ENCODE data around the gene MRPL4. TPM values are rescaled to one million over a fixed set of nuclear protein-coding genes. Genes with fewer than 3 reads are reported as not detected.

MRPL4 gene
- total RNA-seq, 2 experiments from 2014 or later = 44.6 to 47.3 TPM

DNA sequence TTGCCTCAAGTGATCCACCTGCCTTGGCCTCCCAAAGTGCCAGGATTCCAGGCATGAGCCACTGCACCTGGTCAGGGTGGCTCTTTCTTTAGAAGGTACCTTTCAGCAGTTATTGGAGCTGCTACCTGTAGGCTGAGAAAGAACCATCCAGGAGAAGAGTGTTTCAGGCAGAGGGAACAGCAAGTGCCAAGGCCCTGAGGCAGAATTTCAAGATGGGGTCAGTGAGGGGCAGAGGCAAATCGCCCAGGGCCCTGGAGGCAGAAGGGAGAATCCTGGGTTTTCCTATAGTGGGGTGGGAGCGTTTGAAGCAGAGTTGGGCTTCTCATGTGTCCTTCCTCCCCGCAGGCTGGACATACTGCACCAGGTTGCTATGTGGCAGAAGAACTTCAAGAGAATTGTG is 2.2 kb downstream of the MRPL4 start:
- Histone ChIP-seq H3K9me3 (ENCODE audit: control insufficient read depth in 1 of 2, insufficient read depth in 1 of 2, low read length in 2 of 2) (no peaks in the 10 kb centered on the region), H3K27ac (ENCODE audit: low read depth in 1 of 2, low read length in 2 of 2) (no peak overlapping the region), H3K36me3 (ENCODE audit: insufficient read depth, low read length) (peaks cover 46% of the 10 kb centered on the region), H3K27me3 (ENCODE audit: control insufficient read depth in 1 of 2, insufficient read depth in 2 of 2, low read length in 2 of 2) (no peaks in the 10 kb centered on the region), H3K4me1 (ENCODE audit: insufficient read depth, low read length) (peaks cover 35% of the 10 kb centered on the region), H3K4me3 (ENCODE audit: low read length) (no peak overlapping the region)
- Mint-ChIP-seq H3K4me3 (peak overlapping the region; percentile 49), H3K4me1 (ENCODE audit: low read depth) (peaks cover 34% of the 10 kb centered on the region), H3K27ac (no peak overlapping the region), H3K9me3 (no peaks in the 10 kb centered on the region), H3K27me3 (no peaks in the 10 kb centered on the region), H3K36me3 (ENCODE audit: low read depth) (peaks cover 70% of the 10 kb centered on the region)
- ATAC-seq (ENCODE audit: poor library complexity) (no peak), DNase-seq (no peak)
- POLR2A ChIA-PET = interaction anchor here (0.6 to 1.0 kb wide), 2 partner anchors 148 to 174 kb away, joined by 3 read pairs; partner anchors contain the start of gene PPAN
- CTCF ChIA-PET = interaction anchor here (1.7 kb wide), 1 partner anchor 134 kb away, joined by 6 read pairs; no protein-coding TSS in a partner anchor
- TF ChIP-seq, protein P1, sequence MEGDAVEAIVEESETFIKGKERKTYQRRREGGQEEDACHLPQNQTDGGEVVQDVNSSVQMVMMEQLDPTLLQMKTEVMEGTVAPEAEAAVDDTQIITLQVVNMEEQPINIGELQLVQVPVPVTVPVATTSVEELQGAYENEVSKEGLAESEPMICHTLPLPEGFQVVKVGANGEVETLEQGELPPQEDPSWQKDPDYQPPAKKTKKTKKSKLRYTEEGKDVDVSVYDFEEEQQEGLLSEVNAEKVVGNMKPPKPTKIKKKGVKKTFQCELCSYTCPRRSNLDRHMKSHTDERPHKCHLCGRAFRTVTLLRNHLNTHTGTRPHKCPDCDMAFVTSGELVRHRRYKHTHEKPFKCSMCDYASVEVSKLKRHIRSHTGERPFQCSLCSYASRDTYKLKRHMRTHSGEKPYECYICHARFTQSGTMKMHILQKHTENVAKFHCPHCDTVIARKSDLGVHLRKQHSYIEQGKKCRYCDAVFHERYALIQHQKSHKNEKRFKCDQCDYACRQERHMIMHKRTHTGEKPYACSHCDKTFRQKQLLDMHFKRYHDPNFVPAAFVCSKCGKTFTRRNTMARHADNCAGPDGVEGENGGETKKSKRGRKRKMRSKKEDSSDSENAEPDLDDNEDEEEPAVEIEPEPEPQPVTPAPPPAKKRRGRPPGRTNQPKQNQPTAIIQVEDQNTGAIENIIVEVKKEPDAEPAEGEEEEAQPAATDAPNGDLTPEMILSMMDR (IDR thresholded peaks at IDR 0.05) = no peak
- intact Hi-C loops (cut with DNase I, micrococcal nuclease) = loop anchor here (5.0 to 10.0 kb wide), 3 partner anchors 37 to 419 kb away; partner anchors contain the start of genes PIN1 (in 1 of the 2) and PPAN (in 1 of the 2)

DNA sequence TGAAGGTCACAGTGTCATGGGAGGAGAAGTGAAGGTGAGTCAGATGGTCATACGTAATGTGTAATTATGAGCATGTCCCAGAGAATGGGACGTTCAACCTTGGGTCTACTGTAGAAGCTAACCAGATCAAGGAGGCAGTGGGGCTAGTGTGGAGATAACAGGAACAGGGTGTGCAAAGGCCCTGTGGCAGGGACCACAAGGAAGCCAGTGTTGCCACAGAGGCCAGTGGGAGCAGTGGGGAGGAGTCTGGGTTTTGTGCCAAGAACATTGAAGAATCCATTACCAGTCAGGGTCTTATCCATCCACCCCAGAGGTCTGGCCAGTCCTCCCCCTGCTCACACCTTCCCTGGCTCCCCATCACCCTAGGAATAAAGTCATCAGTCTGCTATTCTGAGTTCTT is 3.3 kb downstream of the MRPL4 start:
- Histone ChIP-seq H3K27me3 (ENCODE audit: control insufficient read depth in 1 of 2, insufficient read depth in 2 of 2, low read length in 2 of 2) (no peaks in the 10 kb centered on the region), H3K4me3 (ENCODE audit: low read length) (no peak overlapping the region), H3K4me1 (ENCODE audit: insufficient read depth, low read length) (peaks cover 39% of the 10 kb centered on the region), H3K9me3 (ENCODE audit: control insufficient read depth in 1 of 2, insufficient read depth in 1 of 2, low read length in 2 of 2) (no peaks in the 10 kb centered on the region), H3K36me3 (ENCODE audit: insufficient read depth, low read length) (peaks cover 46% of the 10 kb centered on the region), H3K27ac (ENCODE audit: low read depth in 1 of 2, low read length in 2 of 2) (no peak overlapping the region)
- TF ChIP-seq, protein P1 (IDR thresholded peaks at IDR 0.05) = no peak
- H3K27me3 Mint-ChIP-seq = no peaks in the 10 kb centered on the region
- H3K4me3 Mint-ChIP-seq = peak overlapping the region; percentile 65
- ChIA-PET CTCF (no interaction called here), POLR2A (interaction anchor here (1.0 kb wide), 1 partner anchor 149 kb away, joined by 3 read pairs; the partner anchor contains the start of gene PPAN)
- intact Hi-C loops (cut with DNase I, micrococcal nuclease) = loop anchor here in 1 of 2 experiments (10.0 kb wide), 1 partner anchor 421 kb away; the partner anchor contains the start of gene PIN1
- H3K27ac Mint-ChIP-seq = no peak overlapping the region
- no peak for DNase-seq
- peaks cover 30% of the 10 kb centered on the region for H3K4me1 Mint-ChIP-seq (ENCODE audit: low read depth)
- no peaks in the 10 kb centered on the region for H3K9me3 Mint-ChIP-seq
- H3K36me3 Mint-ChIP-seq (ENCODE audit: low read depth) = peaks cover 70% of the 10 kb centered on the region
- ATAC-seq (ENCODE audit: poor library complexity) = no peak

DNA sequence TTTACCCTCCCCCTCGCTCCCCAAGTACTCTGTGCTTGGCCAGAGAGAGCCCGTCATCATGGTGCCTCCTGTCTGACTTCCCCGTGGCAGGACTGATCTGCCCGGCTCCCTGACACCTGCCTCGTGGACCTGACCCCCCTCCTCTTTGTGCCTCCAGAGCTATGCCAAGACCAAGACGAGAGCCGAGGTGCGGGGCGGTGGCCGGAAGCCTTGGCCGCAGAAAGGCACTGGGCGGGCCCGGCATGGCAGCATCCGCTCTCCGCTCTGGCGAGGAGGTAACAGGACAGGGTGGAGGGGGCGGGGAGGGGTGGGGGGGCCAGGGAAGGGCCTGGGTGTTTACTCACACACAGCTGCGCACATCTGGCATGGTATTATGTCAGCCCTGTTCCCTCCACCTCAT is 4.5 kb downstream of the MRPL4 start:
- Mint-ChIP-seq H3K4me1 (ENCODE audit: low read depth) (peaks cover 27% of the 10 kb centered on the region), H3K4me3 (peak overlapping the region; percentile 7), H3K27me3 (no peaks in the 10 kb centered on the region), H3K9me3 (no peaks in the 10 kb centered on the region), H3K27ac (no peak overlapping the region), H3K36me3 (ENCODE audit: low read depth) (peaks cover 70% of the 10 kb centered on the region)
- Histone ChIP-seq H3K27me3 (ENCODE audit: control insufficient read depth in 1 of 2, insufficient read depth in 2 of 2, low read length in 2 of 2) (no peaks in the 10 kb centered on the region), H3K4me3 (ENCODE audit: low read length) (no peak overlapping the region), H3K9me3 (ENCODE audit: control insufficient read depth in 1 of 2, insufficient read depth in 1 of 2, low read length in 2 of 2) (no peaks in the 10 kb centered on the region), H3K27ac (ENCODE audit: low read depth in 1 of 2, low read length in 2 of 2) (no peak overlapping the region), H3K4me1 (ENCODE audit: insufficient read depth, low read length) (peaks cover 32% of the 10 kb centered on the region), H3K36me3 (ENCODE audit: insufficient read depth, low read length) (peaks cover 46% of the 10 kb centered on the region)
- ATAC-seq (ENCODE audit: poor library complexity) = no peak
- TF ChIP-seq, protein P1 (IDR thresholded peaks at IDR 0.05) = no peak
- POLR2A ChIA-PET = interaction anchor here (0.9 kb wide), 1 partner anchor 132 kb away, joined by 3 read pairs; no protein-coding TSS in a partner anchor
- CTCF ChIA-PET = no interaction called here
- intact Hi-C loops (cut with DNase I, micrococcal nuclease) = loop anchor here in 1 of 2 experiments (10.0 kb wide), 1 partner anchor 422 kb away; the partner anchor contains the start of gene PIN1
- DNase-seq = no peak
